Transverse colon (tissue), 4 donors: Measurements from ENCODE around the gene MELK. TPM values are rescaled to one million over a fixed set of nuclear protein-coding genes. Genes with fewer than 3 reads are reported as not detected.

Source experiments
- DNase-seq: peaks from one replicate; pipeline ENCODE4 v3.0.0-alpha.2; 2019
- H3K27ac ChIP-seq, 4 donors: fragments of 200-600 bp; sonication (generic); 2 replicates each; pipeline ENCODE4 v1.5.1; 2016 to 2018; ENCODE audit warnings: inconsistent platforms in 4 of 4
- H3K27me3 ChIP-seq: fragments of 200-600 bp; sonication (generic); 2 replicates; pipeline ENCODE4 v1.5.1; 2017; ENCODE audit warnings: inconsistent platforms
- H3K36me3 ChIP-seq, 4 donors: fragments of 200-600 bp; sonication (generic); 2 replicates each; pipeline ENCODE4 v1.5.1; 2017 to 2019; ENCODE audit warnings: inconsistent platforms in 4 of 4
- H3K4me1 ChIP-seq, 4 donors: fragments of 200-600 bp; sonication (generic); 2 replicates each; pipeline ENCODE4 v1.5.1; 2017 to 2020; ENCODE audit warnings: inconsistent platforms in 4 of 4
- H3K4me3 ChIP-seq, 4 donors: fragments of 200-600 bp; sonication (generic); 1 replicate in 1 of 4; 2 replicates in 3 of 4; pipeline versions ENCODE4 v1.5.1 to v1.6.1; 2017 to 2019; ENCODE audit warnings: inconsistent platforms in 4 of 4
- H3K9me3 ChIP-seq, 2 donors: fragments of 200-600 bp; sonication (generic); 2 replicates each; pipeline ENCODE4 v1.5.1; 2017 to 2019; ENCODE audit warnings: inconsistent platforms in 2 of 2
- EP300 ChIP-seq: sonication (generic); formaldehyde crosslinking; IDR thresholded peaks from one replicate; pipeline ENCODE4 v1.6.1; 2017; ENCODE audit warnings: antibody characterized with exemption, low read depth
- POLR2A ChIP-seq: fragments of 450-650 bp; IDR thresholded peaks from one replicate; pipeline ENCODE4 v1.6.1; 2016; ENCODE audit warnings: antibody characterized with exemption, mild to moderate bottlenecking, moderate library complexity
- POLR2AphosphoS5 ChIP-seq, 3 donors: sonication (generic); formaldehyde crosslinking; IDR thresholded peaks; one replicate each; pipeline ENCODE4 v1.6.1; 2016; ENCODE audit warnings: antibody characterized with exemption in 3 of 3
- WGBS, 2 donors: methylation state at CpG; one replicate each; pipeline ENCODE4 v1.1.5; 2018; ENCODE audit warnings: low coverage in 1 of 2; 5-methylcytosine and 5-hydroxymethylcytosine counted together
- in situ Hi-C, 4 donors: fragments of 200-750 bp; cut with MboI; loops; one replicate each; pipeline versions ENCODE4 v1.15.0 to v1.15.1; 2017; ENCODE audit warnings: low sequenced_read_pairs in 3 of 4, low pct_ligation_motif_present in 1 of 4, low pct_unique_long_range_greater_than_20kb in 1 of 4
- intact Hi-C: fragments of 100-400 bp; cut with DNase I; formaldehyde crosslinking; loops from one replicate; pipeline ENCODE4 v1.15.1; 2023; ENCODE audit warnings: low total_unique reads
- total RNA-seq, 4 donors: library from RNA; depleted of rRNA; stranded (reverse); fragments of >200 nt; gene quantifications; one replicate each; pipeline ENCODE4 v1.1.0, GENCODE V29; 2016
- TF ChIP-seq, protein P1 (sequence below), 5 experiments: fragments of 200-600 bp in 3 of 5; fragments of 450-650 bp in 2 of 5; sonication (generic) in 3 of 5; IDR thresholded peaks; 1 replicate in 2 of 5; 2 replicates in 3 of 5; pipeline ENCODE4 v1.5.1; 2016 to 2017; ENCODE audit warnings: antibody characterized with exemption in 5 of 5, inconsistent platforms in 3 of 5, mild to moderate bottlenecking in 2 of 5, moderate library complexity in 1 of 5

The MELK gene
- total RNA-seq, 4 donors from 2014 or later: 0.75 to 11.5 (median 3.0) TPM

DNA sequence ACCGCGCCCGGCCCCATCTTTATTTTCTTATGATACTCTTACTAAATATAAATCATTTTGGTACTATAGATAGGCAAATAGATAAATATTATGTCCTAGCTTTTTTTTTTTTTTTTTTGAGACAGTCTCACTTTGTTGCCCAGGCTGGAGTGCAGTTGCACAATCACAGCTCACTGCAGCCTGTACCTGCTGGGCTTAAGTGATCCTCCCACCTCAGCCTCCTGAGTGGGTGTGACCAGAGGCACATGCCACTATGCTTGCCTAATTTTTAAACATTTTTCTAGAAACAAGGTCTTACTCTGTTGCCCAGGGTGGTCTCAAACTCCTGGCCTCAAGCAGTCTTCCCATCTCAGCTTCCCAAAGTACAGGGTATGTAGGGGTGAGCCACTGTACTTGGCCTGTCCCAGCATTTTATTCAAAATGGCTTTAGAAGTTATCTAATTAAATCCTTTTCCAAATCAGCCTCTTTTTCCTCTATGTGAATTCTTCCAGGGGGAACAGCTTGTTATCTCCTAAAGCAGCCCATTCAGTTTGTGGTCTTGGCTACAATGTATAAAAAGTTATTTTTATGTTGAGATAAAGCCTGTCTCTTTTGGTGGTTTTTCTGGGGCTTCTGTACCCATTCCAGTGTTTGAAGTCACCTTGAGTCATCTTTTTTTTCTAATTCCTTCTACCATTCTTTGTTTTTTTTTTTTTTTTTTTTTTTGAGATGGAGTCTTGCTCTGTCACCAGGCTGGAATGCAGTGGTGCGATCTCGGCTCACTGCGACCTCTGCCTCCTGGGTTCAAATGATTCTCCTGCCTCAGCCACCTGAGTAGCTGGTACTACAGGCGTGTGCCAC, 12.1 kb downstream of the MELK start:
- Histone ChIP-seq H3K27ac (no peak overlapping the region), H3K36me3 (no peaks in the 10 kb centered on the region), H3K4me1 (no peaks in the 10 kb centered on the region), H3K4me3 (no peak overlapping the region), H3K27me3 (no peaks in the 10 kb centered on the region), H3K9me3 (no peaks in the 10 kb centered on the region)
- intact Hi-C loops: no loop called here
- TF ChIP-seq POLR2AphosphoS5 (IDR thresholded peaks at IDR 0.05): no peak
- no peak for TF ChIP-seq EP300
- no peak for TF ChIP-seq POLR2A
- TF ChIP-seq, protein P1, sequence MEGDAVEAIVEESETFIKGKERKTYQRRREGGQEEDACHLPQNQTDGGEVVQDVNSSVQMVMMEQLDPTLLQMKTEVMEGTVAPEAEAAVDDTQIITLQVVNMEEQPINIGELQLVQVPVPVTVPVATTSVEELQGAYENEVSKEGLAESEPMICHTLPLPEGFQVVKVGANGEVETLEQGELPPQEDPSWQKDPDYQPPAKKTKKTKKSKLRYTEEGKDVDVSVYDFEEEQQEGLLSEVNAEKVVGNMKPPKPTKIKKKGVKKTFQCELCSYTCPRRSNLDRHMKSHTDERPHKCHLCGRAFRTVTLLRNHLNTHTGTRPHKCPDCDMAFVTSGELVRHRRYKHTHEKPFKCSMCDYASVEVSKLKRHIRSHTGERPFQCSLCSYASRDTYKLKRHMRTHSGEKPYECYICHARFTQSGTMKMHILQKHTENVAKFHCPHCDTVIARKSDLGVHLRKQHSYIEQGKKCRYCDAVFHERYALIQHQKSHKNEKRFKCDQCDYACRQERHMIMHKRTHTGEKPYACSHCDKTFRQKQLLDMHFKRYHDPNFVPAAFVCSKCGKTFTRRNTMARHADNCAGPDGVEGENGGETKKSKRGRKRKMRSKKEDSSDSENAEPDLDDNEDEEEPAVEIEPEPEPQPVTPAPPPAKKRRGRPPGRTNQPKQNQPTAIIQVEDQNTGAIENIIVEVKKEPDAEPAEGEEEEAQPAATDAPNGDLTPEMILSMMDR (IDR thresholded peaks at IDR 0.05): no peak
- DNase-seq: no peak
- 97 to 100% methylated on average over 3 to 7 of the region's 7 CpGs for WGBS, 2 donors
- in situ Hi-C loops: no loop called here

DNA sequence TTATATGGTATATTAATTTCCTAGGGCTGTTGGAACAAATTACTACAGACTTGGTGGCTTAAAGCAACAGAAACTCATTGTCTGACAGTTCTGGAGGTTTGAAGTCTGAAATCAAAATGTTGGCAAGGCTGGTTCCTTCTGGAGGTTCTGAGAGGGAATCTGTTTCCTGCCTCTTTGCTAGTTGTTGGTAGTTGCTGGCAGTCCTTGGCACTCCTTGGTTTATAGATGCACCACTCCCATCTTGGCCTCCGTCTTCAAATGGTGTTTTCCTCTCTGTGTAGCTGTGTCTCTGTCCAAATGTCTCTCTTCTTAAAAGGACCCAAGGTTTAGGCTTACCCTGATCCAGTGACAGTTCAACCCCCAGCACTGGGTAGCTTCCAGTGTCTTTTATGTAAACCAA, 17.5 kb downstream of the MELK start:
- intact Hi-C loops (no loop called here), in situ Hi-C loops (no loop called here)
- Histone ChIP-seq H3K36me3 (no peaks in the 10 kb centered on the region), H3K27me3 (no peaks in the 10 kb centered on the region), H3K27ac (peak overlapping the region in 3 of 4 donors; percentile 10 to 54 (median 50)), H3K4me3 (no peak overlapping the region), H3K4me1 (no peaks in the 10 kb centered on the region), H3K9me3 (no peaks in the 10 kb centered on the region)
- DNase-seq: peak; percentile 27
- 71% methylated on average over 1 of the region's 1 CpG; no CpG with 5 or more reads in 1 of the 2 donors for WGBS, 2 donors
- TF ChIP-seq, protein P1 (IDR thresholded peaks at IDR 0.05): no peak
- no peak for TF ChIP-seq POLR2A
- no peak for TF ChIP-seq POLR2AphosphoS5 (IDR thresholded peaks at IDR 0.05)
- no peak for TF ChIP-seq EP300

DNA sequence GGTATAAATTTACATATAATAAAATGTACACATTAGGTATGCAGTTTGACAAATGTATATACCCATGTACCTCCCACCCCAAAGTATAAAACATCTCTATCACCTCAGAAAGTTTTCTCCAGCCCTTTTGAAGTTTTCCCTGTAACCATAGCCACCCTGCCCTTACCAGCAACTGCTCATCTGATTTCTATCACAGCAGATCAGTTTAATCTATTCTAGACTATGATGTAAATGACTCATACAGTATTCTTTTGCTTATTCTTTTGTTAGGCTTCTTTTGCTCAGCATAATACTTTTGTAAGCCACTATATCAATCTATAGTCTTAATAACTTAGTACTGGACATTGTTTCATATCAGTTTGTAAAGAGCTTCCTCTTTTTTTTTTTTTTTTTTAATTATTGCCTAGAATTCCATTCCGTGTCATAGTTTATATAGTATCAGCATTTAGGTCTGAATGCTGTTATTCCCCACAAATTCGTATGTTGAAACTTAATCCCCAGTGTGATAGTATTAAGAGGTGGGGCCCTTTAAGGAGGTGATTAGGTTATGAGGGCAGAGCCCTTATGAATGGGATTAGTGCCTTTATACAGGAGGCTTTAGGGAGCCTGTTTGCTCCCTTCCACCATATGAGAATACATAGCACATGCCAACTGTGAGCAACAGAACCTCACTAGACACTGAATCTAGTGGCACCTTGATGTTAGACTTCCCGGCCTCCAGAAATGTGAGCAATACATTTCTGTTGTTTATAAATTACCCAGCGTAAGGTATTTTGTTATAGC, 20.3 kb downstream of the MELK start:
- Histone ChIP-seq H3K4me3 (no peak overlapping the region), H3K27ac (no peak overlapping the region), H3K27me3 (no peaks in the 10 kb centered on the region), H3K4me1 (no peaks in the 10 kb centered on the region), H3K9me3 (no peaks in the 10 kb centered on the region), H3K36me3 (no peaks in the 10 kb centered on the region)
- in situ Hi-C loops (no loop called here), intact Hi-C loops (no loop called here)
- TF ChIP-seq, protein P1 (IDR thresholded peaks at IDR 0.05): no peak
- no peak for TF ChIP-seq POLR2AphosphoS5 (IDR thresholded peaks at IDR 0.05)
- no peak for TF ChIP-seq POLR2A
- no peak for TF ChIP-seq EP300
- no peak for DNase-seq
- WGBS, 2 donors: 65 to 87% methylated on average over 2 to 4 of the region's 4 CpGs

DNA sequence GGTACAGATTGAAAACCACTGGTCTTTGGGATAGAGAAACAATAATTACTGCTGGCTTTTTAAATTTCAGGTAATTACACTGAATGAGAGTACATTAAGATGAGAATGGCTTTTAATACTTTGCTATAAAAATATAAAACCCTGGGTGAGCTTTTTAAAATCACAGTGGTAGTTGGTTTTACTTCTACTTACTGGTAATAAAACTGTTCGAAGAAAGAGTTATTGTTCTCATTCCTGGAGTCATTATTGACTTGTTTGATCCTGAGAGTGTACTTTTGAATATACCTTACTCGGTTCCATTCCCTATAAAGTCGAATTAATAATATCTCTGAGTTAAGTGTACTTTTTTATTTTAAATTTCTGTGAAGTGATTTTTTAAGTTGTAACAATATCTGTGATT, 21.5 kb downstream of the MELK start:
- H3K4me1 ChIP-seq: no peaks in the 10 kb centered on the region
- TF ChIP-seq POLR2A (no peak), POLR2AphosphoS5 (IDR thresholded peaks at IDR 0.05) (no peak), EP300 (no peak)
- TF ChIP-seq, protein P1 (IDR thresholded peaks at IDR 0.05): no peak
- H3K36me3 ChIP-seq: no peaks in the 10 kb centered on the region
- 35 to 45% methylated on average over 3 of the region's 3 CpGs for WGBS, 2 donors
- H3K27ac ChIP-seq: no peak overlapping the region
- H3K4me3 ChIP-seq: no peak overlapping the region
- no peaks in the 10 kb centered on the region for H3K9me3 ChIP-seq
- no peaks in the 10 kb centered on the region for H3K27me3 ChIP-seq
- in situ Hi-C loops (no loop called here), intact Hi-C loops (no loop called here)
- DNase-seq: no peak
